C4-2B (cell line): ENCODE data around the gene BNC2.

Source experiments
- H3K27ac ChIP-seq: fragments of 450-650 bp; 2 replicates; pipeline ENCODE4 v1.5.1; 2017
- CTCF ChIP-seq: fragments of 450-650 bp; conservative IDR thresholded peaks from 2 replicates; pipeline ENCODE4 v1.5.1; 2017; ENCODE audit warnings: mild to moderate bottlenecking
- ZFX ChIP-seq: fragments of 450-650 bp; IDR thresholded peaks from 2 replicates; pipeline ENCODE4 v1.6.1; 2017

Gene BNC2

GRCh38 chr9:16563446-16563845 is 307.0 kb downstream of the BNC2 start:
- TF ChIP-seq ZFX, result no peak
- H3K27ac ChIP-seq, result no peak overlapping the region

- H3K27ac ChIP-seq, result no peak overlapping the region
- no peak for TF ChIP-seq CTCF
- no peak for TF ChIP-seq ZFX
Observed at GRCh38 chr9:16561121-16561520, 309.3 kb downstream of the BNC2 start.

GRCh38 chr9:16559418-16560188 is 310.9 kb downstream of the BNC2 start:
- no peak for TF ChIP-seq CTCF
- TF ChIP-seq ZFX, result no peak
- no peak overlapping the region for H3K27ac ChIP-seq

GRCh38 chr9:16555802-16556201 is 314.7 kb downstream of the BNC2 start:
- TF ChIP-seq ZFX, result no peak
- TF ChIP-seq CTCF, result no peak

GRCh38 chr9:16553869-16554540 is 316.5 kb downstream of the BNC2 start:
- no peak for TF ChIP-seq CTCF
- TF ChIP-seq ZFX, result no peak
- H3K27ac ChIP-seq, result no peak overlapping the region

More at GRCh38 chr9:16555802-16556201, 314.7 kb downstream of the BNC2 start:
- H3K27ac ChIP-seq, result no peak overlapping the region

- no peak for TF ChIP-seq CTCF
- TF ChIP-seq ZFX, result no peak
- no peak overlapping the region for H3K27ac ChIP-seq
Observed at GRCh38 chr9:16552252-16552651, 318.2 kb downstream of the BNC2 start.

- no peak overlapping the region for H3K27ac ChIP-seq
- TF ChIP-seq ZFX (no peak), CTCF (no peak)
Observed at GRCh38 chr9:16551692-16552091, 318.8 kb downstream of the BNC2 start.

- no peak overlapping the region for H3K27ac ChIP-seq
- TF ChIP-seq CTCF (no peak), ZFX (no peak)
Observed at GRCh38 chr9:16545639-16546038, 324.8 kb downstream of the BNC2 start.
